Measurements from ENCODE around the gene HMCN2.

Gene HMCN2

GRCh38 chr9:130459941-130460669 is 194.5 kb downstream of the HMCN2 start:
- no peak for DNase-seq

- DNase-seq: no peak
These were observed 195.7 kb downstream of the HMCN2 start for GRCh38 chr9:130461218-130461630.

DNA sequence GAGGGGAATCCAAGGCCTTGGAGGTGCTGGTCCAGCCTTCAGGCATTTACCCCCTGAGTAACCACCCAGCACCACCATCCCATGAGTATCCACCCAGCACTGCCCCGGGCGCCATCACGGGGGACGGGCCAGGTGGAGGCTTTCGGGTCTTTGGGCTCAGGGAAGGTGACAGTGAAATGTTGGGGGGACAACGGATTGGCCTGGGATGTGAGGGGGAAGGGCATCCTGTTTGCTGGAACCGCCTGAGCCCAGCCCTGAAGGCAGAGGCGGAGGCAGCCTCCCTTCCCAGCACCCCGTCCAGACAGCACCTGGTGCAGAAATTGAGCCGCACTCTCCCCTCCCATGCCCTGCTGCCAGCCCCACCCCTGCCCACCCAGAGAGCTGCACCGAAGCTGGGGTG is 196.2 kb downstream of the HMCN2 start:
- no peak for DNase-seq

DNA sequence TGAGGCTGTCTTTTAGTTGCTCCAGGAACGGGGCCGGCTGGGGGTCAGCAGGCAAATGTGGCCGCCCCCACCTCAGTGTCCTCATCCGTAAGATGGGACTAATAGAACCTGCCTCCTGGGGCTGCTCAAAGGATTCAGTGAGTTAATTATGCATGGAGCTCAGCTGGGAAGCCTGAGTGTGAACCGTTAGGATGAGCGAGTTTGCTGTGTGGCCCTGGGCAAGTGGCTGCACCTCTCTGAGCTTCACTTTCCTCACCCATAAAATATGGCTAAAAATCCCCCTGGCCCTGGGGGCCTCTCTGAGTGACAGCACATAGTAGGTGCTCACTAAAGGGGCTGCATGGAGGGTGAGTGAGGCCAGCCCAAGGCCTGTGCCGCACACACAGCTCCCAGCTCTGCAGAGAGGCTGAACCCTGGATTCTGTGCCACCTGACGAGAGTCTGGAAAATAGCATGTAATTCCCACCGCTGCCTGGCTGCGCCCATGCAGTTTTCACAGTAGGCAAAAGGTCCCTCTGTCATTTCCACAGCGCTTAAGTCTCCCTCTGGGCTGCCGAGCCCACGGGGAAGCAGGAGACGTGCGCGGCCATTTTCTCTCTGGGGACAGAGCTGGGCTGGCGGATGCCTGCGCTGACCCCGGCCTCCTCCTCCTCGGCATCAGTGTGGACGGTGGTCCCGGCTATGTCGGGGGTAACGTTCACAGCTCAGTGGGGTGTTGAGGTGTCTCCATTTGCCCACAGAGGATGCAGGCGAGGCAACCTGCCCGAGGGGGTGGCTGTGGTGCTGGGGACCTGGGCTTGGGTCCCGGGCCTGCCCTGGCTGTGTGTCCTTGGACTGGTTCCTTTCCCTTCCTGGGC is 197.4 kb downstream of the HMCN2 start:
- DNase-seq: no peak

- DNase-seq: no peak
These were observed 198.5 kb downstream of the HMCN2 start for GRCh38 chr9:130463763-130464745.

DNA sequence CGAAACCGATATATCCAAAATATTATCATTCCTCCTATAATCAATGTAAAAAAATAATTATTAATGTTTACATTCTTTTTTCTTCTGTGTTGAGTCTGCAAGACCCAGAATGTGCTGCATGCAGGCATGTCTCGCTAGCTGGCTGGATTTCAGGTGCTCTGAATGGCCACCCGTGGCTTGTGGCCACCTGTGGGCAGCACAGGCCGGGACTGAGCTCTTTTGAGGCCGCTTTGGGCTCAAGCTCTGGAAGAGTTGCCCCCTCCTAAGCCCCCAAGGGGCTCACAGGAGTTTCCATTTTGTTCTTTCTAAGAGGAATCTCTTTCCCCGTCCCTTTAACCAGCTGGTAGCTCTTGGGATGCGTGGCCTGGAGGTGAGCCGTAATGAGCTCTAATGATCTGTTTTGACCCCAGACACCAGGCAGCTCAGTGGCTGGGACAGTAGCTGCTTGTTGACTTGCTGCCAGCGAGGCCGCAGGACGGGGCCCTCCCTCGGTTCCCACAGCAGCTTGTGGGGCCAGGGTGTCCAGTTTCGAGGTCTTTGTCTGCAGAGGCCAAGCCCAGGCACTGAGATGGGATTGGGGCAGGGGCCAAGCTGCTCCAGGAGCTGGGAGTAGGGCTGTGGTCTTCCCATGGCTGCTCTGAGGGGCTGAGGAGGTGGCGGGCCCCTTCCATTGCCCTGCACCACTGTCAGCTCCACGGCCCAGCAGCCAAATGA is 200.0 kb downstream of the HMCN2 start:
- DNase-seq: no peak

- no peak for DNase-seq
These were observed 201.1 kb downstream of the HMCN2 start for GRCh38 chr9:130466537-130467217.

- DNase-seq: no peak
These were observed 201.8 kb downstream of the HMCN2 start for GRCh38 chr9:130467316-130467715.

DNA sequence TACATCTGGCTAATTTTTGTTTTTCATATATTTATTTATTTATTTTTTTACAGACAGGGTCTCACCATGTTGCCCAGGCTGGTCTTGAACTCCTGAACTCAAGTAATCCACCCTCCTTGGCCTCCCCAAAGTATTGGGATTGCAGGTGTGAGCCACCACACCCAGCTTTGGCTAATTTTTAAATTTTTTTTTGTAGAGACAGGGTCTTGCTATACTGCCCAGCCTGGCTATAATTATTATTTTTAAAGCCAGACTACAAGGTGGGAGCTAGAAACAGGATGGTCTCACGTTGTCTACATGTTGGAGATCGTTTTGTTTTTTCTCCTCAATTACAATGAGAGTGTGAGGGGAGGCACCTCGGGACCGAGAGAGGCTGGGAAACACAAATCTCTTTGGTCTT is 203.0 kb downstream of the HMCN2 start:
- DNase-seq: no peak

DNA sequence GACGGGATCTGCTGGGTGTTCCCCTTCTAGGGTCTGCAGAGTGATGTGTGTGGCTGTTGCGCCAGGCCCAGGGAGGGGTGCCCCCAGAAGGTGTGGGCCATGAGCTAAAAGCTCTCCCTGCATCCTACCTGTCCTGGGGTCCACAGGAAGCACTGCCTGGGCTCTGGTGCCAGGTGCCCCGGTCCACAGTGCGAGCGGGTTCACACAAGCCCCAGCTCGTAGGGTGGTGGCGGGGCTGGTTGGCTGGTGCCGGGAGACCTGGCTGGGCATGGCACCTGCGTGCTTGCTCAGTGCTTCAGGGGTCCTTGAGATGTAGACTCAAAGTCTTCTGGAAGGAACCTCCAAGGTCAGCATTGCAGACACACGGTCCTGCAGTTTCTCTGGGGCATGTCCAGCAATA is 204.7 kb downstream of the HMCN2 start:
- no peak for DNase-seq

GRCh38 chr9:130470950-130471349 is 205.4 kb downstream of the HMCN2 start:
- DNase-seq: no peak

- DNase-seq: no peak
These were observed 206.0 kb downstream of the HMCN2 start for GRCh38 chr9:130471411-130472183.

DNA sequence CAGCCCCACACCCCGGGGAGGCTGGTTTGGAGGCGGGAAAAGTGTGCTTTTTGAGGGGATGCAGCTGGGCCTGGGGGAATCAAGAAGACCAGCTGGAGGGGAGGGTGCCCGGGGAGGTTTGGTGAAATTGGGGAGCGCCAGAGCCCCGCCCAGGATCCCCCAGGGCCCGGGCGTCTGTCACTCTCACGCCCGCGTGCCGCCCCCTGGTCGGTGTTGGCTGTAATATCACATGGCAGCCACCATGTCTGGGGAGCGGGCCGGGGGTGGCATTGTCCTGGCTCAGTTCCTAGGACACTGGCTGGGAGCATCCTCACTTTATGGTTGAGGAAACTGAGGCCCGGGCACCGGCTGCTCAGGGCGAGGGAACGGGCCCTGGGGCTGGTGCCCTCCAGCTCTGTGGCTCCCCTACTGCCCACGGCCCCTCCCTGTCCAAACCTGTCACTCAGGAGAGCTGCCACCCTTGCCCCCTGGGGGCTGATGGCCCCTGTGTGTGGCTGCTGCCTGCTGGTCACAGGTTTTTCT is 206.7 kb downstream of the HMCN2 start:
- no peak for DNase-seq

DNA sequence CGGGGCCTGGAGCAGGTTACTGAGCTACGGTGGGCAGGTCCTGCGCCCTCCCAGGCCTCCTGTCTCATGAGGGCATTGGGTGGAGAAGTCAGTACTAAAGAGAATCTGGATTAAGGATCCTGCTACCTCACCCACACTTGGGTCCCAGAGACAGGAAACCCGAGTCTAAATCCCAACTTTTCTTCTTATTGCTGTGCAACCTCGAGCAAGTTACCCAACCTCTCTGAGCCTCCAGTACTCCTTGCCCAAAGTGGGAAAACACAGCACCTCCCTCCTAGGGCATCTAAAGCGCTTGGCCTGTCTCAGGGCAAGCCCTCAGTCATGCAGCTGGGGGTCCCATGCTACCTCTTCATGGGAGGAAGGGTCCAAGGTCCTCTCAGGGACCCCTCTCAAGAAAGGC is 207.4 kb downstream of the HMCN2 start:
- no peak for DNase-seq

- no peak for DNase-seq
These were observed 208.0 kb downstream of the HMCN2 start for GRCh38 chr9:130473566-130473965.

DNA sequence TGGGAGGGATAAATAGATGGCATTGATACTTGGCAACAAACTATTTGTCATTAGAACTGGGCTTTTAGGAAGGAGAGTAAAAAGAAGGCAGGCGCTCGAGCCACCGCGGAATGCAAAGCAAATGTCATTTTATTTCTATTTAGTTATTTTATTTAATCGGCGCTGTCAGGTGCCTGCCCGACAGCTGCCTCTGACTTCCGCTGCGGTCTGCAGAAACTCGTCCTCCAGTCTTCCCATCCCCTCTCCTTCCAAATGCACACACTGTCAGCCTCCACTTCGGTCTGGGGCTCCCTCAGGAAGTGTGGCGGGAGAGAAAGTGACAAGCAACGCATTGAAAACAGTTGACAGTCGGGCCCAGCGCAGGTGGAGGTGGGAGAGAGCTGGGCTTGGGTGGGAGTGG is 208.5 kb downstream of the HMCN2 start:
- DNase-seq: no peak

GRCh38 chr9:130476151-130476730 is 210.7 kb downstream of the HMCN2 start:
- DNase-seq: no peak

- no peak for DNase-seq
These were observed 212.0 kb downstream of the HMCN2 start for GRCh38 chr9:130477564-130477963.

- no peak for DNase-seq
These were observed 212.6 kb downstream of the HMCN2 start for GRCh38 chr9:130478152-130478551.

Measured in SIG-M5 (cell line).